Activated T-cell treated with anti-CD3 and anti-CD28 coated beads for 48 hours (primary cell): ENCODE data around the gene RAB6B.

Experiments used
- DNase-seq: peaks from one replicate; pipeline ENCODE4 v3.0.0-alpha.2; 2020; ENCODE audit warnings: low read depth

RAB6B gene

DNA sequence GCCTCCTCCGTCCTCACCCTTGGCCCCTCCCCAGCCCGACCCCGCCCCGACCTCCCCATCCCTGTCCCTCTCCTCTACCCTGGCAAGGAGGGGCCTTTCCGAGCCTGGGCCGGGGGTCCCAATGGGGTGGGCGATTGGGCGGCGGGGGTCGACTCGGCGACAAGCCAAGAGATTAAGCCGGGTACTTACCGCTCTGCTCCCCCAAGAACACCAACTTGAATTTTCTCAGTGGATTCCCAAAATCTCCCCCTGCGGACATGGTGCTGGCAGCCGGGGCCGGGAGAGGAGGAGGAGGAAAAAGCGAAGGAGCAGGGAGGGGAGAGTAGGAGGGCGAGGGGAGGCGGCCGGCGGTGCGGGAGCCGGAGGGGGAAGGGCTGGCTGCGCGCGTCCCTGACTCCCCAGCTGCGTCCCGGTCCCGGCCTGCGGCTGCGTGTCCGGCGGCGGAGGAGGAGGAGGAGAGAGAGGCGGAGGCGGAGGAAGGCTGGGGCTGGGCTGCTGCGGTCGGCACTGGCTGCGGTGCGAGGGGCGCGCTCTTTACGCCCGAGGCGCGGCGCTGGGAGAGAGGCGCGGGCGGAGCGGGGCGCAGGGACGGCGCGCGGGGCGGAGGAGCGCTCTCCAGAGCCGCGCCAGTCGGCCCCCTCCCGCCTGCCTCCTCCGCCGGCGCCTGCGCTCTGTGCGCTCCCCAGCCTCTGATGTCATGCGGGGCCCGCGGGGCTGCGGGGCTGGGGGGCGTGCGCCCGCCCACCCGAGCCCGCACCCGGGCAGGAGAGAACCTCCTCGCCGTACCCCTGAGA is at the start of gene RAB6B:
Gene RAB6B (minus strand): TSS at position 675 of the 794 bp plus-strand sequence. CDS start 416 bp downstream, at position 259.
- DNase-seq = peak; percentile 27

DNA sequence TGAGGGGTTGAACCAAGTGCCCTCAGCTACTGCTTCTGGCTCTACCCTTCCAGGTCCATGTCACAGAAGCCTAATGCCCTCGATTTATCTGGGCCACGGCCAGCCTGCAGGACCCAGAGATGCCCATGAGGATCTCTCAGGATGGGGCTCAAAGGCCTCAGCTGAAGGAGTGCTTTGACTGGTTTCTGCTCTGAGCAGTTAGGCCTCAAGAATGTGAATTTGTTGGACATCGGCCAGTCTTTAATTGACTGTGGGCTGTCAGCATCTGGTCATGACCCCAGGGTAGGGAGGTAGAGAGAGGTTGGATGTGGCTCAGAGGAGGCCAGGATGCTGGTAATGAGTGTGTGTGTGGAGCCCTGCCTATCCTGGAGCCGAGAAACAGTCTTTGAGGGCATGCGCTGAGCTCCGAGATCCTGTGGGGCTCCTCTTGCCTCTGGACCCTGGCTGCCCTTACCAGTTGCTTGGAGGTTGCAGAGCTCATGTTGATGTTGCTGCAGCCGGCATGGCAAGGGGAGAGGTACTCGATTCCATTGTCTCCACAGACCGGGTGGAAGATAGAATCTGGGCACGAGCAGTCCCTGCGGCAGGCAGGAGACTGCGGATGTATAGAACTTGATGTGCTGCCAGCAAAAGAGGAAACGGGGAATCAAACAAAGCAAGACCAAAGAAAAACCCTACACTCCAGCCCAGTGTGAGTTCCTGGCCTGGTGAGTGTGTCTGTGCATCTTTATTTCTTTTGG is 49.1 kb upstream of the RAB6B start:
- no peak for DNase-seq

DNA sequence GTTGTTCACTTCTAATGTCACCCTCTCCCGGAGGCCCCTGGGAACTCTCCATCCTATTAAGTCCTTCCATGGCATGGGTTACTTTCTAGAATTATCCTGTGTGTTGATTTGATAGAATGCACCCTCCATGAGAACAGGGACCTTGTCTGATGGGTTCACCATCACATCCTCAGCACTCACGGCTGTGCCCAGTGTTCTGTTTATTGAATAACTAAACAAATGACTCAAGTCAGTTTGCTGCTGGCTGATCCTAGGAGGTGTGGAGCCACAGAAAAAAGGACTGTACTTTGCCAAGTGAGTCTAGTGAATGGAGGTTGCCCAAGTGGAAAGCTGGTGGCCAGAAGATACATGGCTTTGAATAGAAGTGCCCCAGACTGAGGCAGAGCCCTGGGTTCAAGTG is 48.5 kb upstream of the RAB6B start:
- no peak for DNase-seq

- DNase-seq = no peak
These were observed 48.0 kb upstream of the RAB6B start for GRCh38 chr3:133943639-133944141.

DNA sequence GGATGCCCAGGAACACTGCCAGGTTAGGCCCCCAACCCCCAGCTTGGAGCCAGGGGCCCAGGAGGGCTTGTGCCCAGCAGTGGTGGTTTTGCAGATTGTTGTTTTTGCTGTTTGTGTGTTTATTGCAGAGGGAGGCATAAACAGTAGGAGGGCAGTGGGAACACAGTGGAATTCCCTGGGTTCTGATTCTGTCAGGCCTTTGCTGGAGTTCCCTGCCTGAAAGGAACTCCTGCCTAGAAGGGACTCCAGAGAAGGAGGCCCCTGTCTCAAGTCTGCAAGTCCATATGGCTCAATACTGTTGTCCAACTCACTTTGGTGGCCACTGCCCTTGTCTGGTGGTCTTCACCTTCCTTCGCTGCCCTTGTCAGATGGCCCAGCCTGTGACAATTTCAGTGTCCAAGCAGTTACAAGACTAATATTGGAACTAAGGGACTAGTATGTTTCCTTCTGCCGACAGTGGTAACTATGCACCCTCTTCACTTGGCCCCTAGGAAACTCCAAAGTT is 47.4 kb upstream of the RAB6B start:
- DNase-seq = no peak

DNA sequence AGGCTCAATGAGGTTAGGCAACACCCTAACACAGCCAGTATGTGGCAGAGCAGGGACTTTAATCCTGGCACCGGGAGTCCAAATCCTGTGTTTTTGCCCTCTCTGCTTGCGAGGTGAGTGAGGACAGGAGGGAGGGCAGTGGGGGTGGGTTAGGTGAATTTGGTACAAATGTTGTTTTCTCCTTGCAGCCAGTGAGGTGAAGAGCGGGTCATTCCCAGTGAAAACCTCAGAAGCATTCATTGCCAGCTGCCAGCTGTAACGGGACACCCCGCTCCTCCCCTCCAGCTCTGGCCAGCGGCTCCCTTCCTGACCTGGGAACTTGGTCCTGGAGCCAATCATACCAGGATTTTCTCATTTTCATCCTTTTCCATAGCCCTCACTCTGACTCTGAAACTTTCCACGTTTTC is 45.7 kb upstream of the RAB6B start:
- no peak for DNase-seq

GRCh38 chr3:133940536-133940935 is 44.9 kb upstream of the RAB6B start:
- no peak for DNase-seq

- DNase-seq = no peak
These were observed 43.8 kb upstream of the RAB6B start for GRCh38 chr3:133939463-133939835.

GRCh38 chr3:133938770-133939462 is 43.2 kb upstream of the RAB6B start:
- no peak for DNase-seq

DNA sequence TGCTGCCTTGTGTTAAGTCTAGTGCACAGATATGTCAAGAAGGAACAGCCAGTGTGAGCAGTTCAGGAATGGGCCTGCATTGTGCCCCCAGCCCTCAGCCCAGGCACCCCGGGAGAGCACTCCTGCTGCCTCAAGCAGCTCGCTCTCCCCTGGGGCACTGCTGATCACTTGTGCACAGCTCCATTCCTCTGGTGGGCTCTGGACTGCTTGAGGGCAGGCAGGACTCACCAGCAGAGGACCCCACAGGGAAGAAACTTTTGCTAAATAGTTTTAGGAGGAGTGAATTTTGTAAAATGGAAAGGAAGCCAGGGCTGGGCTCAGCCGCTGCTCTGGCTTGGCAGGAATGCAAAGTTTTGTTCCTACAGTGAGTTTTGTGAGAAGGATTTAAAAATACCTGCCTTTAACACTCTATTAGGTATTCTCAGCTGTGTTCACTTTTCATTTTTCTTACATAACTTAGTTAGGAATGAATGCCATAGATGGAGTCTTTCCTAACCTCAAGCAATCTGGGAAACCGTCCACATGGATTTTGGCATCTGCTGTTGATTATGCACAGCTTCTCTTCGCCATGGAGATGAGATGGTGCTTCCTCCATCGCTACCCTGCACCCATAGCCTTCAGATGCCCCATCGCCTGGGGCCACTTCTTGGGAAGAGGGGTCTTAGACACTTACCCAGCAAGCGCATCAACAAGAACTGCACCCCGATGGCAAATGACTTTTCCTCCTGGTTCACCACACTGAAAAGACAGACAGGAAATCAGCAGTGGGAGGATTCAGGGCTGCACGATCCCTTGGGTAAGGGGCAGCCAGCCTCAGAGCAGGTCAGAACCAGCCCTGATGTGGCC is 42.3 kb upstream of the RAB6B start:
- DNase-seq = no peak

- DNase-seq = no peak
These were observed 41.5 kb upstream of the RAB6B start for GRCh38 chr3:133937061-133937686.

DNA sequence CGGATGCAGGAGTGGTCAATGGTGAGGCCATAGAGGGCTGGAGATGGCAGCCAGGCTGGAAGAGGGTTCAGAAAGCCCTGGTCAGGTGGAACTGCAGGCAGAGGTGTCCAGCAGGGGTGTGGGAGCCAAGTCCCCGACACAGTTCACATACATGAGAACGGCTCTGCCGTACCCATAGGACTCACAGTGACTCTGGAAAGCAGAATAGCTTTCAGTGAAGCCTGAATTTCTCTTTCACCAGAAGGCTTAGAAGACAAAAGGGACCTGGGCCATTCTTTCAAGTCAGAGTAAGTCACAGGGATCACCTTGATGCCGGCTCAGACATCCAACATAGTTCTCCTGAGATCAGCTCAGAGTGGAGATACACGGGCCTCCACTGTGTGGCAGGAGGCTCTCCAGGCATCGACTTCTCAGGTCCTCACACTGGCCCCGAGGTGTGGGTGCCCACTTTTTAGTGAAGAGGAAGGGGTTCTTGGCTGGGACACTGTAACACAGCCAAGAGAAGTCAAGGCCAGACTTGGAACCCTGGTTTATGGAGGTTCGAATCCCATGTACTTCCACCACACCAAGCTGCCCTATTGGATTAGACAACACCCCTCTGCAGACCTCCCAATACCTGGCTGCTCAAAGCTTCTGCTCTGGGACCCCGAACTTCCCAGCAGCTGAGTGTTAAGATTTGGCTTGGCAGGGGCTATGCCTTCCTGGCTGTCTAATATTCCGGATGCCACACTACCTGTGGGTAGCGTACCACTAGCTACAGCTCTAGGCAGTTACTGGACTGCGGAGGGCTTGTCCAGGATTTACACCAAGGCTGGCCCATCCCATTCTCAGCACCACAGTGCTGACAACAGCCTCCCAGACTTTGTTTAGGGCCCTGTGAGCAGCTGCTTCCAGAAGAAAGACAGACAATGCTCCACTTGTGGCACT is 40.4 kb upstream of the RAB6B start:
- DNase-seq = no peak

DNA sequence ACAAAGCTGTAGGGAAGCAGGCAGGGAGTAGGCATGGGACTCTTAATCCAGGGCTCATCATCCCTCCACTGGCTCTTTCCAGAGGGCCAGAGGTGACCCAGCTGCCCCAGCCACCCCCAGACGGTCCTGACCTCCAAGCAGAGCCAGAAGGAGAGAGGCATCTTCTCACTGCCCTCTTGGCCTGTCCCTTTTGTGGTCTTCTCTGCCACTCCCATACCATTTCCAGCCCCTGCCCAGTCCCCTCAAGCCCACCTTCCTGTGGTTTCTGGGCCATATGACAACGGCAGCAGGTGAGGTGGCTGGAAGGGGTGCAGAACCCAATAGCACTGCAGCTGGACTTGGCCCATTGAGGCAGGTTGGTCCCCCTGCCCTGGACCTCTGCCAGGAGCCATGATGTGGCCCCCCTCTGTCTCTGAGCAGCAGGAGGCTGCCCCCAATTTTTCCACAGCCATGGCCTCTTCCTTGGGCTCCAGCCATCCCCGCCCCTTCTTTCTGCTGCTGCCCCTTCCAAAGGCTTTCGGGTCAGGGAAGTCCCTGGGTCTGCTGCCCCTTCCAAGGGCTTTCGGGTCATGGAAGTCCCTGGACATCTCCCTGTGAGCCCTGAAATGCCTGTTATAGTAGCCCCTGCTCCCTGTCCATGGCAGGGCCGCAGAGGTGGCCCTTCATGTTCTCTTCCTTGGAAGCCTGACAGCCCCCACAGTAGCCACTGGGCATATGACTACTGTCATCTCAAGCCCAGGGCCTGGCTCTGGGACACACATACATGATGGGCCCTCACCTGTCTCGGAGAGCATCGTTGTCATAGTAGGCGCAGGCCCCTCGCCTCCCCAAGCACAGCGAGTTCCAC is 39.5 kb upstream of the RAB6B start:
- DNase-seq = no peak

DNA sequence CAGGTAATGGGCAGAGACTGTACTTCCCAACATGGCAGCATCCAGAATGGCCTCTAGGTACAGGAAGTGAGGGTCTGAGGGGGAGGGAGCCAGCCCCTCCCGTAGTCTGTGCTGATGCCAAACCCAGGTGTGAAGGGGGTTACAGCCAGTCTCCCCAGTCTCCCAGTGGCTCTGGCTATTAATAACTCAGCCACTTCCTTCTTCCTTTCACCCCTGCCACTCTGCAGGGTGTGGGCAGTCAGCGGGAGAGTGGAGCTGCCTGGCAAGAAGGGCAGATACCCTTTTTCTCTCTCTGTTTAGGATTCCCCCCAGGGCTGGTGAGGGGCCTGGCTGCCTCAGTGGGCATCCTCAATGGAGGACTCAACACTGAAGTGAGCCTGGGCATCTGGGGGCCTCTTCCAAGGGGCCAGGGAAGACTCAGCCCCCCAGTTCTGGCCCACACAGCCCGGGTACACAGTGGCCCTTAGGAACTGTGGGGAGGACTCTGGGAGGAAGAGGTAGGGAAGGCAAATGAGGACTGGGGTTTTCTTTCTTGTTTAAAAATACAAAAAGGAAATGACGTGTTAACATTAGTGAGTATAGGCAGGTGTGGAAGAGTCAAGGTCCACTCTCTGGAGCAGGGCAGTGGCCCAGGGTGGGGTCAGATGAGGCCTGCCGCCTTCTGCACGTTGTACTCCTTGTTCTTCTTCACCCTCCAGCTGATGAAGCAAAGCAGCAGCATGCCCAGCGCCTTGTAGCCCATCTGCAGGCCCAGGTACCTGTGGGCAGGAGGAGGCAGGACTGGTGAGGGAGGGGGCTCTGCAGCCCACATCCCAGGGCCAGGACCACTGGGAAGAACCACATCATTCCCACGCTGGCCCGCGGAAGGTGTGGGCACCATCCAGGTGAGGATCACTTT is 38.6 kb upstream of the RAB6B start:
- no peak for DNase-seq

DNA sequence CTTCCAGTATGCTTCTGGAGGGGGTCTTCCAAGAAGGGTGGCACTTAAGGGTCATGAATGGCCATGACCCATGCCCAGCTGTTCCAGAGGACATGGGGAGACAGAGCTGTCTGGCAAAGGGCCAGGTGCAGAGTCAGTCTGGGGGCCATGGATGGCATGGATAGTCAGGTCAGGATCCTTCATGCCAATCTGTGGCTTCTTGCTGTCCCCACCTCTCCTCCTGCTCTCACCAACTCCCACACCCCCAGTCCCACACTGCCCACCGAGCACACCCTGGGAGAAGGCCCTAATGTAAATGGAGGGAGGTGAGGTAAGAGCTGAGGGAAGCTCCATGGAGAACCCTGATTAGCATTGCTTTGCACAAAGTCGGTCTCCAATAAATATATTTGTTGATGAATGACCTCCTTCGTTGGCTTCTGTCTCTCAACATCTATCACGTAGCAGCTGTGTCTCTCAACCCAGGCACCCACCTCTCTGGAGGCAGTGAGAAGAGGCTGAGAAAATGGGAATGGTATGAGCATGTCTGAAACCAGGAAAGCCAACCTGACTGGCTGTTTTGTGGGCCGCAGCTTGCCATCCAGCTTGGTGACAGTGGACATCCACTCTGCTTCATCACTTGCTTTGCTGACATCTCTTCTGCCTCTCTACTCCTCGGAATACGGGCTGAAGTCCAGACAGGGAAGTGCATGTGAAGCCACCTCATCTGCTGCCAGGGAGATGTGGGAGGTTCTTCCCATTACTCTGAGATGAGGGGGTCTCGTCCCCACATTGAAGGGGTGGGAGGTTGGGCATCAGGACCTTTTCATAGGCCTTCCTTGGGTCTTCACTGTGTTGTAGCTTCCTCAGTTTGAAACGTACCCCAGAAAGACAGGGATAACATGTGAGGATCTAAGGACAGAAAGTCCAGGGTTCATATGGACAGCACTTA is 37.7 kb upstream of the RAB6B start:
- DNase-seq = no peak

DNA sequence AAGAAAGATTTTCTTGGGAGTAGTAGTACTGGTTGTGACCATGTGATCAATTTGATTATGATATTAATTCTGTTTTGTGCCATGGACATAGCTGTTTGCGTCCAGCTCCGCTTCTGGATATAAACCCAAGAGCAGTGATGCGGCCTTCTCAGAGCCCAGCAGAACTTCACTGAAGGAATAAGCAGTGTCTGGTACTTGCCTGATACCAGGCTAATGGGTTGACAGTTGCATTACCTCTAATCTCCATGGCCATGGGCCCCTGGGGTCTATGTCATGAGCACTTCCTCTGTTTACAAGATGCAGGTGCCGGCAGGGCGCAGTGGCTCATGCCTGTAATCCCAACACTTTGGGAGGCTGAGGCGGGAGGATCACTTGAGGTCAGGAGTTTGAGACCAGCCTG is 36.3 kb upstream of the RAB6B start:
- no peak for DNase-seq

DNA sequence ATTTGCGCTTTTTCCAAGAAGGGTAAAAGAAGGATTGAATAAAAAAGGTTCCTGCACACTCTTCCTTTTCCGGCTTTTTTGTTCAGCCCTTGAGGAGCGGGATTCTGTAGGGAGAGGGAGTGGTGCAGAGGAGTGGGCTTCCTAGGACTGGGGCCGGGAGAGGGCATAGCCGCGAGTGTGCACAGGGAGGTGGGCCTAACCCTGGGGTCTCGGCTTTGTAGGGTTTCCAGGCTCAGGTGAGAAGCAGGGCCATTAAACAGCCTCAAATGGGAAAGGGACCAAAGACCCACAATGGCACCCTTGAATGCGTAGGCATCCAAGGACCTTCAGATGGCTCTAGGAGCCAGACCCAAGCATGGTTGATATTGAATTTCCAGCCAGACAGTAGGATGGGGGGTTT is 35.4 kb upstream of the RAB6B start:
- DNase-seq = no peak
